Stimulated activated CD4-positive, alpha-beta T cell treated with anti-CD3 and anti-CD28 coated beads, Interleukin-12 subunit alpha, Interleukin-12 subunit beta, amount 100 ng/mL, for 48 hours (primary cell): ENCODE data around the gene USP17L29.
"Not testable (repeated sequence)": the region's sequence is repeated elsewhere in the genome, so short reads cannot be mapped to it uniquely, and the experiment has no call there.

Experiments
- DNase-seq, 3 donors: peaks; one replicate each; pipeline ENCODE4 v3.0.0-alpha.2; 2020; ENCODE audit warnings: low read depth in 2 of 3, low spot score in 1 of 3

USP17L29 gene, protein sequence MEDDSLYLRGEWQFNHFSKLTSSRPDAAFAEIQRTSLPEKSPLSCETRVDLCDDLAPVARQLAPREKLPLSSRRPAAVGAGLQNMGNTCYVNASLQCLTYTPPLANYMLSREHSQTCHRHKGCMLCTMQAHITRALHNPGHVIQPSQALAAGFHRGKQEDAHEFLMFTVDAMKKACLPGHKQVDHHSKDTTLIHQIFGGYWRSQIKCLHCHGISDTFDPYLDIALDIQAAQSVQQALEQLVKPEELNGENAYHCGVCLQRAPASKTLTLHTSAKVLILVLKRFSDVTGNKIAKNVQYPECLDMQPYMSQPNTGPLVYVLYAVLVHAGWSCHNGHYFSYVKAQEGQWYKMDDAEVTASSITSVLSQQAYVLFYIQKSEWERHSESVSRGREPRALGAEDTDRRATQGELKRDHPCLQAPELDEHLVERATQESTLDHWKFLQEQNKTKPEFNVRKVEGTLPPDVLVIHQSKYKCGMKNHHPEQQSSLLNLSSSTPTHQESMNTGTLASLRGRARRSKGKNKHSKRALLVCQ

DNA sequence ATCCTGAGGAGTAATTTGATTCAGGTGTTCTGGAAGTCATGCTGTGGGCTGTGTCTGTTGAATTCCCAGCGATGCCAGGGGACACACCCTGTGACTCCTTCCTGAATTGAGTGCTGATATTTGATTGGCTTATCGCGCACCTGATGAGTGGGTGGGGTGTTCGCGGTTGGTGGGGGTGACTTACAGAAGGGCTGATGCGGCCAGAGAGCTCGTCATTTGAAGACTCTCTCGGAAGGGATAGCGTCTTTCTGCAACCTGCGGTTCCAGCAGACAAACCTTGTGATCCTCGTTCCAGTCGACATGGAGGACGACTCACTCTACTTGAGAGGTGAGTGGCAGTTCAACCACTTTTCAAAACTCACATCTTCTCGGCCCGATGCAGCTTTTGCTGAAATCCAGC is at the start of gene USP17L29:
USP17L29 (plus strand) TSS at position 301 of the 400 bp plus-strand sequence; CDS start at position 301, 0 bp downstream.
- not testable (repeated sequence) for DNase-seq

DNA sequence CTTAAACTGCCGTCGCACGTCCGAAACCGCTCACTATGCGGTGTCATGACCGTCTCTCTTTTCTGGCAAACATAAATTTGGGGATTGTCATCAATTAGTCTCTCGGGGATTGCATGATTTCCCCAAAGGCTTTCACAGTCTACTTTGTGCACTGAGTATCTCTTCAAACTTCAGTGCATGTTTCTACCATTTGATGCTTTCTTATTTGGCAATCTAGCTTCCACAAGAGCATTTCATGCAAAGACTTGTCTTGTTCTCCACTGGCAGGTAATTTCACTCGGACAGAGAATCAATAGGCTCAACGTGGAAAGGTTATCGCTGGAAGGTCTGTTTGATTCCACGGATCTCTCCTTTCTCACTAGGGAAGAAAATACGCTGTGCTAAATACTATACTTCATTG is 29.2 kb upstream of the USP17L29 start:
- not testable (repeated sequence) for DNase-seq

DNA sequence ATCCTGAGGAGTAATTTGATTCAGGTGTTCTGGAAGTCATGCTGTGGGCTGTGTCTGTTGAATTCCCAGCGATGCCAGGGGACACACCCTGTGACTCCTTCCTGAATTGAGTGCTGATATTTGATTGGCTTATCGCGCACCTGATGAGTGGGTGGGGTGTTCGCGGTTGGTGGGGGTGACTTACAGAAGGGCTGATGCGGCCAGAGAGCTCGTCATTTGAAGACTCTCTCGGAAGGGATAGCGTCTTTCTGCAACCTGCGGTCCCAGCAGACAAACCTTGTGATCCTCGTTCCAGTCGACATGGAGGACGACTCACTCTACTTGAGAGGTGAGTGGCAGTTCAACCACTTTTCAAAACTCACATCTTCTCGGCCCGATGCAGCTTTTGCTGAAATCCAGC is 28.6 kb upstream of the USP17L29 start, which contains the start of gene USP17L24:
USP17L24 (plus strand) TSS at position 301 of the 400 bp plus-strand sequence; CDS start at position 301, 0 bp downstream.
- not testable (repeated sequence) for DNase-seq

DNA sequence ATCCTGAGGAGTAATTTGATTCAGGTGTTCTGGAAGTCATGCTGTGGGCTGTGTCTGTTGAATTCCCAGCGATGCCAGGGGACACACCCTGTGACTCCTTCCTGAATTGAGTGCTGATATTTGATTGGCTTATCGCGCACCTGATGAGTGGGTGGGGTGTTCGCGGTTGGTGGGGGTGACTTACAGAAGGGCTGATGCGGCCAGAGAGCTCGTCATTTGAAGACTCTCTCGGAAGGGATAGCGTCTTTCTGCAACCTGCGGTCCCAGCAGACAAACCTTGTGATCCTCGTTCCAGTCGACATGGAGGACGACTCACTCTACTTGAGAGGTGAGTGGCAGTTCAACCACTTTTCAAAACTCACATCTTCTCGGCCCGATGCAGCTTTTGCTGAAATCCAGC is 23.8 kb upstream of the USP17L29 start, which contains the start of gene USP17L25:
USP17L25 (plus strand) TSS at position 301 of the 400 bp plus-strand sequence; CDS start at position 301, 0 bp downstream.
- not testable (repeated sequence) for DNase-seq

DNA sequence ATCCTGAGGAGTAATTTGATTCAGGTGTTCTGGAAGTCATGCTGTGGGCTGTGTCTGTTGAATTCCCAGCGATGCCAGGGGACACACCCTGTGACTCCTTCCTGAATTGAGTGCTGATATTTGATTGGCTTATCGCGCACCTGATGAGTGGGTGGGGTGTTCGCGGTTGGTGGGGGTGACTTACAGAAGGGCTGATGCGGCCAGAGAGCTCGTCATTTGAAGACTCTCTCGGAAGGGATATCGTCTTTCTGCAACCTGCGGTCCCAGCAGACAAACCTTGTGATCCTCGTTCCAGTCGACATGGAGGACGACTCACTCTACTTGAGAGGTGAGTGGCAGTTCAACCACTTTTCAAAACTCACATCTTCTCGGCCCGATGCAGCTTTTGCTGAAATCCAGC is 19.1 kb upstream of the USP17L29 start, which contains the start of gene USP17L26:
USP17L26 (plus strand) TSS at position 301 of the 400 bp plus-strand sequence; CDS start at position 301, 0 bp downstream.
- DNase-seq: not testable (repeated sequence)

DNA sequence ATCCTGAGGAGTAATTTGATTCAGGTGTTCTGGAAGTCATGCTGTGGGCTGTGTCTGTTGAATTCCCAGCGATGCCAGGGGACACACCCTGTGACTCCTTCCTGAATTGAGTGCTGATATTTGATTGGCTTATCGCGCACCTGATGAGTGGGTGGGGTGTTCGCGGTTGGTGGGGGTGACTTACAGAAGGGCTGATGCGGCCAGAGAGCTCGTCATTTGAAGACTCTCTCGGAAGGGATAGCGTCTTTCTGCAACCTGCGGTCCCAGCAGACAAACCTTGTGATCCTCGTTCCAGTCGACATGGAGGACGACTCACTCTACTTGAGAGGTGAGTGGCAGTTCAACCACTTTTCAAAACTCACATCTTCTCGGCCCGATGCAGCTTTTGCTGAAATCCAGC is 14.3 kb upstream of the USP17L29 start, which contains the start of gene USP17L5:
USP17L5 (plus strand) TSS at position 301 of the 400 bp plus-strand sequence; CDS start at position 301, 0 bp downstream.
- DNase-seq: not testable (repeated sequence)

DNA sequence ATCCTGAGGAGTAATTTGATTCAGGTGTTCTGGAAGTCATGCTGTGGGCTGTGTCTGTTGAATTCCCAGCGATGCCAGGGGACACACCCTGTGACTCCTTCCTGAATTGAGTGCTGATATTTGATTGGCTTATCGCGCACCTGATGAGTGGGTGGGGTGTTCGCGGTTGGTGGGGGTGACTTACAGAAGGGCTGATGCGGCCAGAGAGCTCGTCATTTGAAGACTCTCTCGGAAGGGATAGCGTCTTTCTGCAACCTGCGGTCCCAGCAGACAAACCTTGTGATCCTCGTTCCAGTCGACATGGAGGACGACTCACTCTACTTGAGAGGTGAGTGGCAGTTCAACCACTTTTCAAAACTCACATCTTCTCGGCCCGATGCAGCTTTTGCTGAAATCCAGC is 9.6 kb upstream of the USP17L29 start, which contains the start of gene USP17L27:
USP17L27 (plus strand) TSS at position 301 of the 400 bp plus-strand sequence; CDS start at position 301, 0 bp downstream.
- DNase-seq: not testable (repeated sequence)

DNA sequence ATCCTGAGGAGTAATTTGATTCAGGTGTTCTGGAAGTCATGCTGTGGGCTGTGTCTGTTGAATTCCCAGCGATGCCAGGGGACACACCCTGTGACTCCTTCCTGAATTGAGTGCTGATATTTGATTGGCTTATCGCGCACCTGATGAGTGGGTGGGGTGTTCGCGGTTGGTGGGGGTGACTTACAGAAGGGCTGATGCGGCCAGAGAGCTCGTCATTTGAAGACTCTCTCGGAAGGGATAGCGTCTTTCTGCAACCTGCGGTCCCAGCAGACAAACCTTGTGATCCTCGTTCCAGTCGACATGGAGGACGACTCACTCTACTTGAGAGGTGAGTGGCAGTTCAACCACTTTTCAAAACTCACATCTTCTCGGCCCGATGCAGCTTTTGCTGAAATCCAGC is 4.8 kb upstream of the USP17L29 start, which contains the start of gene USP17L28:
USP17L28 (plus strand) TSS at position 301 of the 400 bp plus-strand sequence; CDS start at position 301, 0 bp downstream.
- DNase-seq: not testable (repeated sequence)

DNA sequence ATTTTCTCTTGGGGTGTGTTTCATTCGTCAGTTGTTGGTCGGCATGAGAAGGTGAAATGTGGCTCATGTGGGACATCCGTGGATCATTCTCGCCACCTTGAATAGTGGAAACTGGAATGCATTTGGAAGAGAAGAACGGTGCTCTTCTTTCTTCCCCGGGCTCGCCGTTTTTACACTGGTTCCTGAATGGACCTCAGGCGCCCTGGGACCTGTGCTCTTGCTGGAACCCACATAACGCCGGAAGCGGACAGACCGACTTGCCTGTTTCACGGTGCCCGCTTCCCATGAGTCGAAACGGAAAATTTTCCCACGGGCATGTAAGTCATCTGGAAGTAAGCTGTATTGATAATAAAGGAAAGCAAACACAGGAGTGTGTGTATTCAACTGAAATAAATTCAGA is 2.6 kb upstream of the USP17L29 start:
- DNase-seq: not testable (repeated sequence)

DNA sequence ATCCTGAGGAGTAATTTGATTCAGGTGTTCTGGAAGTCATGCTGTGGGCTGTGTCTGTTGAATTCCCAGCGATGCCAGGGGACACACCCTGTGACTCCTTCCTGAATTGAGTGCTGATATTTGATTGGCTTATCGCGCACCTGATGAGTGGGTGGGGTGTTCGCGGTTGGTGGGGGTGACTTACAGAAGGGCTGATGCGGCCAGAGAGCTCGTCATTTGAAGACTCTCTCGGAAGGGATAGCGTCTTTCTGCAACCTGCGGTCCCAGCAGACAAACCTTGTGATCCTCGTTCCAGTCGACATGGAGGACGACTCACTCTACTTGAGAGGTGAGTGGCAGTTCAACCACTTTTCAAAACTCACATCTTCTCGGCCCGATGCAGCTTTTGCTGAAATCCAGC is 9.4 kb downstream of the USP17L29 start, which contains the start of gene USP17L30:
USP17L30 (plus strand) TSS at position 301 of the 400 bp plus-strand sequence; CDS start at position 301, 0 bp downstream.
- DNase-seq: not testable (repeated sequence)

DNA sequence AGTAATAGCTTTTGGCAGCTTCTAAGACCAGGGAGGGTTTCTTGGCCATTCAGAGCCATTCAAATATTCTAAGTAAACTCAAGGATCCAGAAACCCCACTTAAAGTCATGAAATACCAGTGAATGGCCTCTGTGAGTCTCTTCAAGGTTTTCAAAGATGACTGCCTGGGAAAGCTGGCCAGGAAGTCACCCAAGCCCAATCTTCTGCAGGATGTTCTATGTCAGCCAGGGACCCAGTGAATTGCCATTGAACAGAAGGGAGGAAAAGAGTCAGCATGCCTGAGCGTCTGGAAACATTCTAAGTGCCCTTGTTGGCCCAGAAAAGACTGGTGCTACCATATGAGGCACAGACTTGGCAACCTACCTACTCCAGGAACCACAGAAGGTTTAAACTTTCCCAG is 26.4 kb downstream of the USP17L29 start:
- DNase-seq: not testable (repeated sequence)

DNA sequence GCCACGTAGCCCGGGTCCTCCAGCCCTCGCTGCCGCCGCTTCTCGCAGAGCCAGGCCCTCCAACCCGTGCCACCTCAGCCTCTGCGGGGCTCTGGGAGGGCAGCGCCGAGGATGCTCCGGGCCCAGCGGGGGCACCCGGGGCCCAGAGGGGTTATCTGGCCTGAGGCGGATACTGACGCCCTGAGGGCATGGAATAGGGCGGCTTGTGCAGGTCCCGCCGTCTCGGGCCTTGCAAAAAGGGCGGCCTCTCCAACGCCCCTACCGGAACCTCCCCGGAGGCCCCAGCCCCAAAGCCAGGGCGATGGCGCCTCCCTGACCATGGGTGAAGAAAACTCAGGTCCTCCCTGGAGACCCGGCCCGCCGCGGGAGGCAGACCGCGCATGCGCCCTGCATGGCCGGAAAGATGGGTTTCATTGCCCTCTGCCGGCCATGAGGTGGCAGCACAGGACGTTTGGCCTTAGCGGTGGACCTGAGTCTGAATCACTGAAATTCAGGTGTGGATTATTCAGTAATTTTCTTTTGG is 27.6 kb downstream of the USP17L29 start:
- DNase-seq: peak; percentile 2 to 53 (median 44)

DNA sequence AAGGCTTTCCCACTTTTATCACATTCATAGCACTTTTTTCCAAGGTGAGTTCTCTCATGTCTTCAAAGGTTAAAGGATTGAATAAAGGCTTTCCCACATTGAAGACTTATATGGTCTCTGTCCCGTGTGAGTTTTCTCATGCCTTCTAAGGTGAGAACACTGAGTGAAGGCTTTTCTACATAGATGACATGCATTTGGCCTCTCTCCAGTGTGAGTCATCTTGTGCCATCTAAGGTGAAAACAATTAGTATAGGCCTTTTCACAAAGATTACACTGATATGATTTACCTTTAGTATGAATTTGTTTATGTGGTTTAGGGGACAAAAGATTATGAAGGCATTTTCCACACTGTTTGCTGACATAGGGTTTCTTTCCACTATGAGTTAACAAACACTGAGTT is 30.7 kb downstream of the USP17L29 start:
- no peak for DNase-seq

DNA sequence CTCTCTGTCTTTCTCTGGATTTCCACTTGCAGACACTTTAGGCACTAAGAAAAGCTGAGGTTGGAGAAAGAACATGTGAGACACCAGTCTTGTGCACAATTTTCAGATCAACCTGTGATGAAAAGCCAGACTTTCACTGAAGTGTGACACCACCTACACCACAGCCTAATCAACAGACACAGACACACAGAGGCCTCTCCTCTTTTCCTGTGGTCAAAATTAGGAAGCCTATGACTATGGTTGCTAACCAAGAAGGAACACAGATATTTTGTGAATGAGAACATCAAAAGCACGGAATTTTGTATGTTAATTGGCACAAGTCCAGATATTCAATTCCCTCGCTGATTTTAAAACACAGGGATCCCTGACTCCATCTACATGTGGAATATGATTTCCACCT is 35.6 kb downstream of the USP17L29 start:
- DNase-seq: not testable (repeated sequence)
